ENCODE measurements around the gene NFATC2. TPM values are rescaled to one million over a fixed set of nuclear protein-coding genes. Genes with fewer than 3 reads are reported as not detected.

Gene NFATC2
- total and polyA plus RNA-seq, 2 experiments from 2014 or later = 0.52 to 0.59 TPM

DNA sequence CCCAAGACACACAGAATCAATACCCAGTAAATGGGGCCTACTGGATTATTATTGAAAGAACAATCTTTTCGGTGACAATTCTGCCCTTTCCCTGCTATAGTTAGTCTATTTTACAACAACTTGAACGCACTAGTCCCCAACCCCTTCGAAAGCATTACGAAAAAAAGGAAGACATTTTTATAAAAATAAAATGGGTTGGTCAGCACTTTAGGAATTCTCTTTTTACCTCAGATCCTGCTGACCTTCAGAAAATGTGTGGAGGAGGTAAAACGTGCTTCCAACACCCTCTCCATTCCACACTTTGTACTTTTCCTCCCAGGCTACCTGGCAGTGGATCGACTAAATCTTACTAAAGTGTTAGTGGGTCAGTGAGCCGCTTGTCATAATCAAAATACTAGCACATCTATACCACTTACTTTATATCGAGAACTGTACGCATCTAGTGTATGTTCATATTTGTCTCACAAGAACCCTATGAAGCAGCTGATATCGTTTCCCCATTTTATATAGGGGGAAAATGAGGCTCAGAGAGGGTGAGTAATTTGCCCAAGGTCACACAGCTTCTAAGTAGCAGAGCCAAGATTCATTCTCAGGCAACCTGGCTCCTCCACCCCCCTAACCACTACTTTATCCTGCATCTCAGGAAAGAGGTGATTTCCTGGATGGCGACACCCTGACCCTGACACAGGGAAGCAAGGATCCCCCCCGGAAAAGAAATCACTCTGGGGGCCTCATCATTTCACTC lies 10.6 kb downstream of the NFATC2 start (continued):
- TF ChIP-seq, protein P1, sequence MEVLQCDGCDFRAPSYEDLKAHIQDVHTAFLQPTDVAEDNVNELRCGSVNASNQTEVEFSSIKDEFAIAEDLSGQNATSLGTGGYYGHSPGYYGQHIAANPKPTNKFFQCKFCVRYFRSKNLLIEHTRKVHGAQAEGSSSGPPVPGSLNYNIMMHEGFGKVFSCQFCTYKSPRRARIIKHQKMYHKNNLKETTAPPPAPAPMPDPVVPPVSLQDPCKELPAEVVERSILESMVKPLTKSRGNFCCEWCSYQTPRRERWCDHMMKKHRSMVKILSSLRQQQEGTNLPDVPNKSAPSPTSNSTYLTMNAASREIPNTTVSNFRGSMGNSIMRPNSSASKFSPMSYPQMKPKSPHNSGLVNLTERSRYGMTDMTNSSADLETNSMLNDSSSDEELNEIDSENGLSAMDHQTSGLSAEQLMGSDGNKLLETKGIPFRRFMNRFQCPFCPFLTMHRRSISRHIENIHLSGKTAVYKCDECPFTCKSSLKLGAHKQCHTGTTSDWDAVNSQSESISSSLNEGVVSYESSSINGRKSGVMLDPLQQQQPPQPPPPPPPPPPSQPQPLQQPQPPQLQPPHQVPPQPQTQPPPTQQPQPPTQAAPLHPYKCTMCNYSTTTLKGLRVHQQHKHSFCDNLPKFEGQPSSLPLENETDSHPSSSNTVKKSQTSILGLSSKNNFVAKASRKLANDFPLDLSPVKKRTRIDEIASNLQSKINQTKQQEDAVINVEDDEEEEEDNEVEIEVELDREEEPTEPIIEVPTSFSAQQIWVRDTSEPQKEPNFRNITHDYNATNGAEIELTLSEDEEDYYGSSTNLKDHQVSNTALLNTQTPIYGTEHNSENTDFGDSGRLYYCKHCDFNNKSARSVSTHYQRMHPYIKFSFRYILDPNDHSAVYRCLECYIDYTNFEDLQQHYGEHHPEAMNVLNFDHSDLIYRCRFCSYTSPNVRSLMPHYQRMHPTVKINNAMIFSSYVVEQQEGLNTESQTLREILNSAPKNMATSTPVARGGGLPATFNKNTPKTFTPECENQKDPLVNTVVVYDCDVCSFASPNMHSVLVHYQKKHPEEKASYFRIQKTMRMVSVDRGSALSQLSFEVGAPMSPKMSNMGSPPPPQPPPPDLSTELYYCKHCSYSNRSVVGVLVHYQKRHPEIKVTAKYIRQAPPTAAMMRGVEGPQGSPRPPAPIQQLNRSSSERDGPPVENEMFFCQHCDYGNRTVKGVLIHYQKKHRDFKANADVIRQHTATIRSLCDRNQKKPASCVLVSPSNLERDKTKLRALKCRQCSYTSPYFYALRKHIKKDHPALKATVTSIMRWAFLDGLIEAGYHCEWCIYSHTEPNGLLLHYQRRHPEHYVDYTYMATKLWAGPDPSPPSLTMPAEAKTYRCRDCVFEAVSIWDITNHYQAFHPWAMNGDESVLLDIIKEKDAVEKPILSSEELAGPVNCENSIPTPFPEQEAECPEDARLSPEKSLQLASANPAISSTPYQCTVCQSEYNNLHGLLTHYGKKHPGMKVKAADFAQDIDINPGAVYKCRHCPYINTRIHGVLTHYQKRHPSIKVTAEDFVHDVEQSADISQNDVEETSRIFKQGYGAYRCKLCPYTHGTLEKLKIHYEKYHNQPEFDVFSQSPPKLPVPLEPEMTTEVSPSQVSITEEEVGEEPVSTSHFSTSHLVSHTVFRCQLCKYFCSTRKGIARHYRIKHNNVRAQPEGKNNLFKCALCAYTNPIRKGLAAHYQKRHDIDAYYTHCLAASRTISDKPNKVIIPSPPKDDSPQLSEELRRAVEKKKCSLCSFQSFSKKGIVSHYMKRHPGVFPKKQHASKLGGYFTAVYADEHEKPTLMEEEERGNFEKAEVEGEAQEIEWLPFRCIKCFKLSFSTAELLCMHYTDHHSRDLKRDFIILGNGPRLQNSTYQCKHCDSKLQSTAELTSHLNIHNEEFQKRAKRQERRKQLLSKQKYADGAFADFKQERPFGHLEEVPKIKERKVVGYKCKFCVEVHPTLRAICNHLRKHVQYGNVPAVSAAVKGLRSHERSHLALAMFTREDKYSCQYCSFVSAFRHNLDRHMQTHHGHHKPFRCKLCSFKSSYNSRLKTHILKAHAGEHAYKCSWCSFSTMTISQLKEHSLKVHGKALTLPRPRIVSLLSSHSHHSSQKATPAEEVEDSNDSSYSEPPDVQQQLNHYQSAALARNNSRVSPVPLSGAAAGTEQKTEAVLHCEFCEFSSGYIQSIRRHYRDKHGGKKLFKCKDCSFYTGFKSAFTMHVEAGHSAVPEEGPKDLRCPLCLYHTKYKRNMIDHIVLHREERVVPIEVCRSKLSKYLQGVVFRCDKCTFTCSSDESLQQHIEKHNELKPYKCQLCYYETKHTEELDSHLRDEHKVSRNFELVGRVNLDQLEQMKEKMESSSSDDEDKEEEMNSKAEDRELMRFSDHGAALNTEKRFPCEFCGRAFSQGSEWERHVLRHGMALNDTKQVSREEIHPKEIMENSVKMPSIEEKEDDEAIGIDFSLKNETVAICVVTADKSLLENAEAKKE (CRISPR knock-in tag; IDR thresholded peaks at IDR 0.05) = no peak
- TF ChIP-seq STAT1 (IDR thresholded peaks at IDR 0.05; ENCODE audit: unreplicated experiment) = no peak

DNA sequence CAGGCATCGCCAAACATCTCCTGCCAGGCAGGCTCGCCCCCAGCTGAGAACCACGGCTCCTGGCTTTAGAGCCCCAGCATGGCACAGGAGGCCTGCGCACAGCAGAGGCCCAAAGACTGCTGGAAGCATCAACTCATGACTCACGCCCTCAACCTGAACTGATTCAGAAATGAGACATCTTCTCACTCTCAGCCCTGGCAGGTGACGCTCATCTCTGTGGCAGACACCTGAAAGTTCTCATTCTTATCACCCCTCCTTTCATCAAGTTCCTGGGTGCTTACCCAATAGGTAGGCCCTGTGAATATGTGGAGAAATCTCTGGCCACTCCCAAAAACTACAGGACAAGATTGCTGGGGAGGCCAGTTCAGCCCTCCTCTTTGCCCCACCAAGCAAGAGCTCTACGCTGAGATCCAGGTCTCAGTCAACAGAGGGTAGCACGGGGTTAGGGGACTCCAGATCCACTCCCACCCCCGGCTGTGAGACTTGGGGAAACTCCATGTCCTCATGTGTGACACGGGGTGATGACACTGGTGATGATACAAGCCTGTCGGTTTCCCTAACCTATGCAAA lies 11.3 kb downstream of the NFATC2 start:
- ATAC-seq (no peak), DNase-seq (ENCODE audit: low spot score) (no peak)
- Histone ChIP-seq H3K4me2 (no peak overlapping the region), H2AFZ (no peak overlapping the region), H4K20me1 (replicated peaks; ENCODE audit: insufficient read depth) (0 out of 2 replicates have a peak, but pooled peaks cover 4% of the 10 kb centered on the region), H3K9me2 (ENCODE audit: insufficient read depth) (no peaks in the 10 kb centered on the region), H3K36me3 (ENCODE audit: insufficient read depth) (no peaks in the 10 kb centered on the region), H3K79me2 (replicated peaks; ENCODE audit: insufficient read depth) (no peaks in the 10 kb centered on the region), H3K27me3 (ENCODE audit: insufficient read depth) (no peaks in the 10 kb centered on the region), H3K27ac (ENCODE audit: low read depth) (no peak overlapping the region), H3K4me3 (no peak overlapping the region), H3F3A (replicated peaks; ENCODE audit: low read depth) (no peaks in the 10 kb centered on the region), H3K4me1 (ENCODE audit: insufficient read depth) (no peaks in the 10 kb centered on the region)
- no peaks in the 10 kb centered on the region for H3K36me3 Mint-ChIP-seq (ENCODE audit: low read depth)
- no peak overlapping the region; the same call in 2 of the 3 replicates for H3K4me3 Mint-ChIP-seq
- H3K4me1 Mint-ChIP-seq = peaks cover 4% of the 10 kb centered on the region; the same call in 1 of the 3 replicates
- no peaks in the 10 kb centered on the region for H3K9me3 Mint-ChIP-seq
- peaks cover 4% of the 10 kb centered on the region for H3K27me3 Mint-ChIP-seq (ENCODE audit: insufficient read depth, low read depth, poor library complexity)
- H3K27ac Mint-ChIP-seq = no peak overlapping the region
- TF ChIP-seq EZH2 (IDR thresholded peaks at IDR 0.05; ENCODE audit: low read depth, unreplicated experiment) (no peak), JUNB (IDR thresholded peaks at IDR 0.05; ENCODE audit: unreplicated experiment) (no peak), ZNF114 (CRISPR knock-in tag; IDR thresholded peaks at IDR 0.05) (no peak), STAT1 (IDR thresholded peaks at IDR 0.05; ENCODE audit: unreplicated experiment) (no peak), POLR2AphosphoS5 (IDR thresholded peaks at IDR 0.05; ENCODE audit: low read depth) (no peak)
- TF ChIP-seq, protein P2, sequence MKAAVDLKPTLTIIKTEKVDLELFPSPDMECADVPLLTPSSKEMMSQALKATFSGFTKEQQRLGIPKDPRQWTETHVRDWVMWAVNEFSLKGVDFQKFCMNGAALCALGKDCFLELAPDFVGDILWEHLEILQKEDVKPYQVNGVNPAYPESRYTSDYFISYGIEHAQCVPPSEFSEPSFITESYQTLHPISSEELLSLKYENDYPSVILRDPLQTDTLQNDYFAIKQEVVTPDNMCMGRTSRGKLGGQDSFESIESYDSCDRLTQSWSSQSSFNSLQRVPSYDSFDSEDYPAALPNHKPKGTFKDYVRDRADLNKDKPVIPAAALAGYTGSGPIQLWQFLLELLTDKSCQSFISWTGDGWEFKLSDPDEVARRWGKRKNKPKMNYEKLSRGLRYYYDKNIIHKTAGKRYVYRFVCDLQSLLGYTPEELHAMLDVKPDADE (IDR thresholded peaks at IDR 0.05) = no peak
- TF ChIP-seq, protein P1 (CRISPR knock-in tag; IDR thresholded peaks at IDR 0.05) = no peak
